Neural progenitor cell (in vitro differentiated cells): ENCODE data around the gene CFAP97D1.

Experiments used
- EZH2phosphoT487 ChIP-seq: fragments of 200-600 bp; sonication (generic); IDR thresholded peaks from 2 replicates; pipeline ENCODE4 v1.6.1; 2017; ENCODE audit warnings: antibody characterized with exemption
- TF ChIP-seq, protein P1 (sequence below): fragments of 200-600 bp; sonication (generic); IDR thresholded peaks from 2 replicates; pipeline ENCODE4 v1.5.1; 2017; ENCODE audit warnings: antibody characterized with exemption, mild to moderate bottlenecking

DNA sequence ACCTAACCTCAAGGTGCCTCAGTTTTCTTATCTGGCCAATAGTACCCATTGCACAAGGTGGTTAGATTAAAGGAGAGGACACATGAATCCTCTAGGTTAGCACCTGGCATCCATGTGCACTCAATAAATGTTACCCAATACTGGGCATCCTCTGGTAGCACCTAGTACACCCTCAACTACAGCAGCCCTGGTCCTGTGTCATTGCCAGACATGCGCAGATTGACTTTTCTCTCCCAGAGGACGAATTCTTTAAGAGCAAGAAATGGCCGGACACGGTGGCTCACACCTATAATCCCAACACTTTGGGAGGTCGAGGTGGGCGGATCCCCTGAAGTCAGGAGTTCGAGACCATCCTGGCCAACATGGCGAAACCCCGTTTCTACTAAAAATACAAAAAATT lies 8.8 kb upstream of the CFAP97D1 start:
- TF ChIP-seq, protein P1, sequence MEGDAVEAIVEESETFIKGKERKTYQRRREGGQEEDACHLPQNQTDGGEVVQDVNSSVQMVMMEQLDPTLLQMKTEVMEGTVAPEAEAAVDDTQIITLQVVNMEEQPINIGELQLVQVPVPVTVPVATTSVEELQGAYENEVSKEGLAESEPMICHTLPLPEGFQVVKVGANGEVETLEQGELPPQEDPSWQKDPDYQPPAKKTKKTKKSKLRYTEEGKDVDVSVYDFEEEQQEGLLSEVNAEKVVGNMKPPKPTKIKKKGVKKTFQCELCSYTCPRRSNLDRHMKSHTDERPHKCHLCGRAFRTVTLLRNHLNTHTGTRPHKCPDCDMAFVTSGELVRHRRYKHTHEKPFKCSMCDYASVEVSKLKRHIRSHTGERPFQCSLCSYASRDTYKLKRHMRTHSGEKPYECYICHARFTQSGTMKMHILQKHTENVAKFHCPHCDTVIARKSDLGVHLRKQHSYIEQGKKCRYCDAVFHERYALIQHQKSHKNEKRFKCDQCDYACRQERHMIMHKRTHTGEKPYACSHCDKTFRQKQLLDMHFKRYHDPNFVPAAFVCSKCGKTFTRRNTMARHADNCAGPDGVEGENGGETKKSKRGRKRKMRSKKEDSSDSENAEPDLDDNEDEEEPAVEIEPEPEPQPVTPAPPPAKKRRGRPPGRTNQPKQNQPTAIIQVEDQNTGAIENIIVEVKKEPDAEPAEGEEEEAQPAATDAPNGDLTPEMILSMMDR: no peak
- no peak for TF ChIP-seq EZH2phosphoT487
